Spleen (tissue), 11 donors: ENCODE measurements around the gene DYSF. TPM values are rescaled to one million over a fixed set of nuclear protein-coding genes. Genes with fewer than 3 reads are reported as not detected.
"Not testable (repeated sequence)": the region's sequence is repeated elsewhere in the genome, so short reads cannot be mapped to it uniquely, and the experiment has no call there.

ENCODE experiments used
- DNase-seq: peaks from one replicate; pipeline ENCODE4 v3.0.0-alpha.2; 2020
- H3K27ac ChIP-seq, 8 donors: fragments of 200-600 bp; sonication (generic) in 7 of 8; 1 replicate in 4 of 8; 2 replicates in 4 of 8; pipeline versions ENCODE4 v1.5.0 to v1.8.0; 2016 to 2021; ENCODE audit warnings: inconsistent platforms in 4 of 8, mild to moderate bottlenecking in 4 of 8, moderate library complexity in 1 of 8
- H3K27me3 ChIP-seq, 7 donors: fragments of 200-600 bp; sonication (generic) in 6 of 7; replicated peaks in 1 of 7; 1 replicate in 4 of 7; 2 replicates in 3 of 7; pipeline versions ENCODE4 v1.5.0 to v1.8.0; 2016 to 2021; ENCODE audit warnings: inconsistent platforms in 3 of 7, mild to moderate bottlenecking in 1 of 7
- H3K36me3 ChIP-seq, 6 donors: fragments of 200-600 bp; sonication (generic) in 5 of 6; 1 replicate in 4 of 6; 2 replicates in 2 of 6; pipeline versions ENCODE4 v1.5.0 to v1.8.0; 2016 to 2021; ENCODE audit warnings: inconsistent platforms in 2 of 6
- H3K4me1 ChIP-seq, 6 donors: fragments of 200-600 bp; sonication (generic) in 5 of 6; 1 replicate in 3 of 6; 2 replicates in 3 of 6; pipeline versions ENCODE4 v1.5.0 to v1.8.0; 2016 to 2021; ENCODE audit warnings: inconsistent platforms in 3 of 6
- H3K4me3 ChIP-seq, 8 donors: fragments of 200-600 bp; sonication (generic) in 7 of 8; 1 replicate in 4 of 8; 2 replicates in 4 of 8; pipeline versions ENCODE4 v1.5.0 to v1.8.0; 2016 to 2021; ENCODE audit warnings: inconsistent platforms in 4 of 8, mild to moderate bottlenecking in 4 of 8, moderate library complexity in 2 of 8
- H3K9me3 ChIP-seq, 8 donors: fragments of 200-600 bp; sonication (generic) in 7 of 8; 1 replicate in 4 of 8; 2 replicates in 4 of 8; pipeline versions ENCODE4 v1.5.0 to v1.8.0; 2016 to 2021; ENCODE audit warnings: inconsistent platforms in 4 of 8
- CTCF ChIP-seq, 11 experiments: fragments of 200-600 bp in 7 of 11; fragments of 450-650 bp in 4 of 11; sonication (generic) in 4 of 11; IDR thresholded peaks in 8 of 11; conservative IDR thresholded peaks in 3 of 11; 1 replicate in 7 of 11; 2 replicates in 4 of 11; pipeline versions ENCODE4 v1.4.0 to v1.8.0; 2016 to 2021; ENCODE audit warnings: antibody characterized with exemption in 11 of 11, inconsistent platforms in 4 of 11, mild to moderate bottlenecking in 1 of 11
- POLR2A ChIP-seq, 3 donors: fragments of 450-650 bp; IDR thresholded peaks; one replicate each; pipeline ENCODE4 v1.5.1; 2017; ENCODE audit warnings: antibody characterized with exemption in 3 of 3, mild to moderate bottlenecking in 1 of 3
- POLR2AphosphoS5 ChIP-seq, 3 donors: sonication (generic); formaldehyde crosslinking; IDR thresholded peaks; one replicate each; pipeline ENCODE4 v1.5.1; 2017; ENCODE audit warnings: antibody characterized with exemption in 3 of 3
- WGBS, 5 donors: extraction: QIAGEN DNeasy Blood & Tissue Kit in 3 of 5; methylation state at CpG; one replicate each; pipeline versions ENCODE4 v1.1.5 to v1.1.7; 2013 to 2018; 5-methylcytosine and 5-hydroxymethylcytosine counted together
- intact Hi-C: fragments of 100-400 bp; cut with DNase I; formaldehyde crosslinking; loops from one replicate; pipeline ENCODE4 v1.15.0; 2023; ENCODE audit warnings: low total_unique reads
- polyA plus RNA-seq, 3 donors: library from polyadenylated mRNA; stranded (reverse); fragments of 200-250 nt; gene quantifications; one replicate each; pipeline ENCODE4 v1.2.1, GENCODE V29; 2013
- total RNA-seq, 7 donors: library from RNA; depleted of rRNA in 3 of 7; stranded (reverse); fragments of >200 nt in 3 of 7; fragmentation: NEBNext Ultra II Directional in 4 of 7; extraction: Animal tissue kit (Norgen Biotek cat#: 25700) in 4 of 7; gene quantifications; one replicate each; pipeline versions ENCODE4 v1.1.0 to v1.2.1, GENCODE V29; 2016 to 2021
- donor health status: healthy with polysubstance abuse.
- donor health status: DM: no; HTN: no; CAD: no; lungs with moderate emphysema.
- donor health status: DM: no; HTN: no; CAD: no.
- donor health status: Bipolar disorder and iron deficiency.
- donor health status: healthy.
- donor health status: DM: no; HTN: no; CAD: no.
- donor health status: DM: yes; HTN: yes; CAD: no.

DYSF gene
- total and polyA plus RNA-seq, 10 donors, result 4.0 to 287 (median 124) TPM

DNA sequence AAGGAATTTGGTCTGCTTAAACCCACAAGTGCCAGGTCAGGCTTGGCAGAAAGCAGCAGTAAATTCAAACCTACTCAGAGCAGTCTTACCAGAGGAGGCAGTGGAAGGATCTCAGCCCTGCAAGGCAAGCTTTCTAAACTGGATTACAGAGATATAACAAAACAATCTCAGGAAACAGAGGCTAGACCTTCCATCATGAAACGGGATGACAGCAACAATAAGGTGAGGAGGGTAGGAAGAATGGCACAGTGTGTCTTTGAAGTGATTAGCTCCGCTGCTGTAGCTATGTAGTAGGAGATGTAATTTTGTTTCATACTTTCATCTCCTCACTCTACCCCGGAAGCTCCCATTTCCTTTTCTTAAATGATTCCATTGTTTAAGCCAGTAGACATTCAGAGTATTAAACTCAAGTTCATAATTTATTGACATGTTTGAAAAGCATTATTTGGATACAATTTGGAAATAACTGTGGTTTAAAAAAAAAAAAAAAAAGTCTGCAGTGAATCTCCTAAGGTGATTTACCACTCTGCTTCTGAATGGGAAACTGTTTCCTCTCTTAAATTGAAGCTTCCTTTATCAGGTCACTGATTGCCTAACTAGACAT lies 29.4 kb upstream of the DYSF start:
- no peak for DNase-seq
- intact Hi-C loops, result no loop called here
- no peak overlapping the region for H3K4me3 ChIP-seq
- H3K4me1 ChIP-seq, result peaks cover 0 to 69% (median 10%) of the 10 kb centered on the region in 6 donors
- no peaks in the 10 kb centered on the region for H3K27me3 ChIP-seq
- peaks cover 0 to 84% (median 42%) of the 10 kb centered on the region in 6 donors for H3K36me3 ChIP-seq
- no peaks in the 10 kb centered on the region for H3K9me3 ChIP-seq
- 64 to 84% (median 79%) methylated on average over 3 of the region's 3 CpGs for WGBS, 5 donors
- H3K27ac ChIP-seq, result peak overlapping the region in 6 of 8 donors; percentile 15 to 39 (median 28)
- TF ChIP-seq POLR2AphosphoS5 (IDR thresholded peaks at IDR 0.05) (peak in 1 of 3 donors; percentile 35), CTCF (IDR thresholded peaks at IDR 0.05 in 8 of 11, conservative IDR thresholded peaks at IDR 0.05 in 3 of 11) (no peak), POLR2A (IDR thresholded peaks at IDR 0.05) (no peak)

- no peak for TF ChIP-seq CTCF (IDR thresholded peaks at IDR 0.05 in 8 of 11, conservative IDR thresholded peaks at IDR 0.05 in 3 of 11)
- no peak for TF ChIP-seq POLR2A (IDR thresholded peaks at IDR 0.05)
- TF ChIP-seq POLR2AphosphoS5 (IDR thresholded peaks at IDR 0.05), result no peak
- intact Hi-C loops, result no loop called here
Observed at GRCh38 chr2:71426721-71427120, 26.6 kb upstream of the DYSF start.

DNA sequence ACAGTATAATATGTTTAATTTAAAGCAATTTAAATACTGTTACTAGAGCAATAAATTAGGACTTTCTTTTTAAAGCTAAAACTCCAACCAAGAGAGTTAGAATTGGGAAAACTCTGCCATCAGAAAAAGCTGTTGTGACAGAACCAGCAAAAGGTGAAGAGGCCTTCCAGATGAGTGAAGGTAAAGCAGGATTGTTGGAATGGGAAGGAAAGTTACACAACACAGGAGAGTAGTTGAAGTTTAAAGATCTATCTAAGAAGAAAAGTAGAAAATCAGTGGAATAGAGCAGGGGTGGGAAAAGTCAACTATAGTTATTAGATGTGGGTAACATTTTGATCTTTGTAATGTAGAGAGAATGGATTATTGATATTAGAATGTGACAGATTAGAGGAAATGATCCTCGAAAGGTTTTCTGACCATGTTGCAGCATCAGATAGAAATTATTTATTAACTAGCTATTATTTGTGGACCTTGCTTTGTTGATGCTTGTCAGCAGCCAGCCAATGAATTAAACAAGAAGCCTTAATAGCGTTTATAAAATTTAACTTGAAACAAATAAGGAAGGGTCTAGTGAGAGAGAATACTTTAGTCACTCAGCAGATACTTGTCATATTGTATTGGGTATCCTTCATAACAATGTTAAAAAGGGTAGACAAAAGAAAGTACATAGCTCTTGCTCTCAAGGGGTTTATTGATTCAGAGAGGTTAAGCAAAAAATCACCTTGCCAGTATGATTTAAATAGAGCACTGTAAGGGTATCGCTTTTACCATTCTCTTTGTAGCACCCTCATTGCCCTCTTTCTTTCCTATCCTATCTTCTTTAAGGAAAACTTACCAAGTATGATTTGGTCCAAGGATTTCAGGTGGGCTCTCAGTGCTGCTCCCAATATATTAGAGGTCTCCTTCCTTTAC lies 24.6 kb upstream of the DYSF start:
- 96 to 99% (median 97%) methylated on average over 3 of the region's 3 CpGs for WGBS, 5 donors
- H3K4me3 ChIP-seq, result no peak overlapping the region
- H3K9me3 ChIP-seq, result no peaks in the 10 kb centered on the region
- peaks cover 0 to 100% (median 69%) of the 10 kb centered on the region in 6 donors for H3K36me3 ChIP-seq
- intact Hi-C loops, result no loop called here
- H3K27me3 ChIP-seq, result no peaks in the 10 kb centered on the region
- no peak overlapping the region for H3K27ac ChIP-seq
- DNase-seq, result no peak
- no peak for TF ChIP-seq CTCF (IDR thresholded peaks at IDR 0.05 in 8 of 11, conservative IDR thresholded peaks at IDR 0.05 in 3 of 11)
- TF ChIP-seq POLR2A (IDR thresholded peaks at IDR 0.05), result no peak
- TF ChIP-seq POLR2AphosphoS5 (IDR thresholded peaks at IDR 0.05), result no peak
- peaks cover 0 to 36% (median 4%) of the 10 kb centered on the region in 6 donors for H3K4me1 ChIP-seq

More at GRCh38 chr2:71426721-71427120, 26.6 kb upstream of the DYSF start:
- WGBS, 5 donors, result 74 to 90% (median 83%) methylated on average over 2 of the region's 2 CpGs
- Histone ChIP-seq H3K4me3 (no peak overlapping the region), H3K27me3 (no peaks in the 10 kb centered on the region), H3K27ac (peak overlapping the region in 3 of 8 donors; percentile 41 to 66 (median 41)), H3K4me1 (peaks cover 0 to 52% (median 10%) of the 10 kb centered on the region in 6 donors), H3K9me3 (no peaks in the 10 kb centered on the region), H3K36me3 (peaks cover 0 to 96% (median 56%) of the 10 kb centered on the region in 6 donors)
- no peak for DNase-seq

DNA sequence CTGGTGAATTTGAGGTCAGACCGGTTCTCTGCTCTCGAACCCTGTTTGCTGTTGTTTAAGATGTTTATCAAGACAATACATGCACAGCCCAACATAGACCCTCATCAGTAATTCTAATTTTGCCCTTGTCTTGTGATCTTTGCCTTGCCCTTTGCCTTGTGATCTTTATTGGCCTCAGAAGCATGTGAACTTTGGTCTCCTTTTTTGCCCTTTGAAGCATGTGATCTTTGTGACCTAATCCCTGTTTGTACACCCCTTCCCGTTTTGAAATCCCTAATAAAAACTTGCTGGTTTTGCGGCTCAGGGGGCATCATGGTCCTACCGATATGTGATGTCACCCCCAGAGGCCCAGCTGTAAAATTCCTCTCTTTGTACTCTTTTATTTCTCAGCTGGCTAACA lies 8.2 kb upstream of the DYSF start:
- H3K9me3 ChIP-seq, H3K4me3 ChIP-seq, intact Hi-C loops, DNase-seq, H3K36me3 ChIP-seq, H3K27ac ChIP-seq, H3K27me3 ChIP-seq: not testable (repeated sequence)
- WGBS, 5 donors, result 72 to 84% (median 79%) methylated on average over 5 of the region's 5 CpGs
- peaks cover 0 to 18% (median 2%) of the 10 kb centered on the region in 6 donors for H3K4me1 ChIP-seq
